Thymus (tissue), 11 donors: ENCODE measurements around the gene CCNL2. TPM values are rescaled to one million over a fixed set of nuclear protein-coding genes. Genes with fewer than 3 reads are reported as not detected.

ENCODE experiments used
- DNase-seq, 9 donors: peaks; one replicate each; pipeline ENCODE4 v3.0.0-alpha.2; 2013; ENCODE audit warnings: low spot score in 9 of 9, low read depth in 6 of 9, missing footprints in 1 of 9
- H3K27ac ChIP-seq, 2 donors: one replicate each; pipeline ENCODE4 v1.5.1; 2013; ENCODE audit warnings: control low read depth in 1 of 2, low read depth in 1 of 2, low read length in 1 of 2, mild to moderate bottlenecking in 1 of 2, moderate library complexity in 1 of 2
- H3K27me3 ChIP-seq, 2 donors: one replicate each; pipeline ENCODE4 v1.5.1; 2013; ENCODE audit warnings: low read length in 1 of 2; ENCODE audit not compliant: control insufficient read depth in 2 of 2, insufficient read depth in 1 of 2
- H3K36me3 ChIP-seq, 2 donors: one replicate each; pipeline ENCODE4 v1.5.1; 2013; ENCODE audit warnings: low read length in 1 of 2, mild to moderate bottlenecking in 1 of 2, moderate library complexity in 1 of 2; ENCODE audit not compliant: control insufficient read depth in 2 of 2, insufficient read depth in 2 of 2
- H3K4me1 ChIP-seq, 2 donors: one replicate each; pipeline ENCODE4 v1.5.1; 2013; ENCODE audit warnings: low read length in 2 of 2; ENCODE audit not compliant: control insufficient read depth in 2 of 2, insufficient read depth in 2 of 2
- H3K4me3 ChIP-seq, 2 donors: one replicate each; pipeline ENCODE4 v1.5.1; 2013; ENCODE audit warnings: low read length in 2 of 2, control low read depth in 1 of 2, mild to moderate bottlenecking in 1 of 2
- H3K9me3 ChIP-seq, 2 donors: one replicate each; pipeline ENCODE4 v1.5.1; 2013; ENCODE audit warnings: low read length in 1 of 2, mild to moderate bottlenecking in 1 of 2; ENCODE audit not compliant: control insufficient read depth in 2 of 2, insufficient read depth in 1 of 2
- WGBS: extraction: QIAGEN DNeasy Blood & Tissue Kit; methylation state at CpG from one replicate; pipeline ENCODE4 v1.1.7; 2013; 5-methylcytosine and 5-hydroxymethylcytosine counted together
- polyA plus RNA-seq: library from polyadenylated mRNA; stranded (reverse); fragments of 200-250 nt; gene quantifications from one replicate; pipeline ENCODE4 v1.2.3, GENCODE V29; 2013
- total RNA-seq: library from RNA; stranded (reverse); fragments of 120-200 nt; gene quantifications from one replicate; pipeline ENCODE4 v1.2.4, GENCODE V29; 2013
- donor health status: healthy.

CCNL2 gene
- total and polyA plus RNA-seq, 2 donors: 73.8 to 340 TPM

GRCh38 chr1:1423245-1423597 is 24.1 kb upstream of the CCNL2 start:
- 89% methylated on average over 7 of the region's 7 CpGs for WGBS
- Histone ChIP-seq H3K4me3 (no peak overlapping the region), H3K36me3 (no peaks in the 10 kb centered on the region), H3K4me1 (peaks cover 8 to 33% of the 10 kb centered on the region in 2 donors), H3K9me3 (peaks cover under 1 to 3% of the 10 kb centered on the region in 2 donors), H3K27me3 (peaks cover 24 to 71% of the 10 kb centered on the region in 2 donors), H3K27ac (no peak overlapping the region)
- no peak for DNase-seq

DNA sequence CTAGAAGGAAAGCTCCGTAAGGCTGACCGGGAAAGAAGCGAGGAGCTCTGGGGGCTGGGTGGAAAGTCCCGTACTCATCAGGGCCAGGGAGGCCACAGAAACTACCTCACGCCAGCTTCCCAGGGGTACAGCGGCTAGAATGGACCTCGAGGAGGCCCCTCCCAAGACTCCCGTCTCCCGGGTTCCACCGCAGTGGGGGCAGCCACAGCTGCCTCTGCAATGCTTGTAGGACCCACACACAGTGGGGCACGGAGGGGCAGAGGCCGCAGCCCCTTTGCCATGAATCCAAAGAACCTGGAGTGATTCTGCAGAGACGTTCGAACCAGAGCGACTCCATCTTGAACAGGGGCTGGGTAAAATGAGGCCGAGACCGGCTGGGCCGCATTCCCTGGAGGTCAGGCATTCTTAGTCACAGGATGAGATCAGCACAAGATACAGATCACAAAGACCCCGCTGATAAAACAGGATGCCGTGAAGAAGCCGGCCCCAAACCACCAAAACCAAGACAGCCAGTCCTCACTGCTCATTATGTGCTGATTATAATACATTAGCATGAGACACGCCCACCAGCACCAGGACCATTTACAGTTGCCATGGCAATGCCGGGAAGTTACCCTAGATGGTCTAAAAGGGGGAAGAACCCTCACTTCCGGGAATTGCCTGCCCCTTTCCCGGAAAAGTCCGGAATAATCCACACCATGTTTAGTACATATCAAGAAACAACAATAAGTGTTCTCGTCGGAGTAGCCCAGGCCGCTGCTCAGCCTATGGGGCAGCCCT is 23.5 kb upstream of the CCNL2 start:
- WGBS: 71% methylated on average over 29 of the region's 29 CpGs
- H3K27ac ChIP-seq: no peak overlapping the region
- H3K27me3 ChIP-seq: peaks cover 24 to 72% of the 10 kb centered on the region in 2 donors
- H3K4me3 ChIP-seq: no peak overlapping the region
- peaks cover 8 to 33% of the 10 kb centered on the region in 2 donors for H3K4me1 ChIP-seq
- H3K36me3 ChIP-seq: no peaks in the 10 kb centered on the region
- DNase-seq: no peak
- no peaks in the 10 kb centered on the region for H3K9me3 ChIP-seq

- DNase-seq: no peak
- H3K9me3 ChIP-seq: no peaks in the 10 kb centered on the region
- peaks cover 24 to 70% of the 10 kb centered on the region in 2 donors for H3K27me3 ChIP-seq
- no peaks in the 10 kb centered on the region for H3K36me3 ChIP-seq
- H3K4me1 ChIP-seq: peaks cover 7 to 32% of the 10 kb centered on the region in 2 donors
- WGBS: 94% methylated on average over 7 of the region's 7 CpGs
- H3K27ac ChIP-seq: peak overlapping the region in 1 of 2 donors; percentile 25
- no peak overlapping the region for H3K4me3 ChIP-seq
Observed at GRCh38 chr1:1421907-1422464, 22.9 kb upstream of the CCNL2 start.

DNA sequence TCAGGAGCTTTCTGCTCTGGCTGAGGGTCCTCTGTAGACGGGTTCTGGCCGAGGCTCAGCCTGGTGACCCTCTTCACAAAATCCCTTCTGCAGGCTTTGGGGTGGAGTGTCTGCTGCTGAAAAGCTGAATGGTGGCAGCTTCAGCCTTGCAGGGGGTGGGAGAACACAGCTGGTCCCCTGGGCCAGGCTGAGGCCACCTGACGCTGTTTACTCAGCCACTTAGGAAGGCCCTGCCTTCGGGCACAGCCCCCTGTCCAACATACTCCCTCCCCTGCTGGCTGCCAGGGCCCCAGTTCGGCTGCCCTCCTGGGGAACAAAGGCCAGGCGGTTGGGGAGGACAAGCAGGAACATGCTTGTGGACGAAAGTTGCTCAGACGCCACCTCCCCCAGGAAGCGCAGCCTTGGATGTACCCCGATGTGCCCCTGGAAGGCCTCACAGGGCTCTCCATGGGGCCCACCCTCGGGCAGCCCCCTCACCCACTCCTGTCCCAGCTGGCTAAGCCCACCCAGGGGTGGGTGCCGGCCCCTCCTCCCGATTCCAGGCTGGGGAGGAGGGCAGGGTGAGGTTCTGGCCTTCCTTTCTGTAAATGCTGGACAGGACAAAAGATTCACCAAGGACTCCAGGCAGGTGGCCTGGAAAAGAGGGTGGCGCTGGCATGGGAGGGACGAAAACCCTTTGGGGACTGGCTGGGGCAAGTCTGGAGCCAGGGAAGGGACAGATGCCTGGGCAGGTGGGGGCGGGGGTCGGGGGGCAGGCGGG is 22.2 kb upstream of the CCNL2 start, which contains the start of gene ANKRD65:
TSS of gene ANKRD65 (minus strand) at position 130 of the 760 bp plus-strand sequence. CDS start 271 bp downstream, outside the sequence.
- DNase-seq: no peak
- Histone ChIP-seq H3K4me3 (no peak within 1 kb of the TSS), H3K4me1 (peaks cover under 1 to 25% of the 10 kb centered on the region in 2 donors), H3K27ac (peak within 1 kb of the TSS; percentile 25 to 37), H3K36me3 (no peaks in the 10 kb centered on the region), H3K9me3 (no peaks in the 10 kb centered on the region), H3K27me3 (peaks cover 24 to 63% of the 10 kb centered on the region in 2 donors)
- WGBS: 87% methylated on average over 18 of the region's 18 CpGs

DNA sequence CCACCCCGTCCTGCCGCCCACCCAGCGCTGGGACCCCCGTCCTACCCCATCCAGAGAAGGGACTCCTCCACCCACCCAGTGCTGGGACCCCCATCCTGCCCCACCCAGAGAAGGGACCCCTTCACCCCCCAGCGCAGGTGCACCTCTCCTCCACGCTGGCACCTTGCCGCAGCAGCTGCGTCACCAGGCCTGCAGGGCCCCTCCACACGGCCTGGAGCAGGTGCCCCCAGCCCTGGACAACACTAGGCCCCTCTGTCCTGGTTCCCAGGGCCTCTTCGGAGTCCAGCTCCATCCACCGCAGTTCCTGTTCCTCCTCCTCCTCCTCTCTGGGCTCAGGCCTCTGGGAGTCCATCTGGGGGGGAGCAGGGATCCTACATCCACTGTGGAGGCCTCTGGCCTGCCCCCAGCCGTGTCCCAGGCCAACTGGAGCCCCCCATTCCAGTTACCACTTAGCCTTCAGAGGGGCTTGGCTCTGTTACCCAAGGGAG is 21.6 kb upstream of the CCNL2 start:
- Histone ChIP-seq H3K4me3 (no peak overlapping the region), H3K27me3 (peaks cover 24 to 59% of the 10 kb centered on the region in 2 donors), H3K4me1 (peaks cover 0 to 20% of the 10 kb centered on the region in 2 donors), H3K27ac (no peak overlapping the region), H3K9me3 (no peaks in the 10 kb centered on the region), H3K36me3 (no peaks in the 10 kb centered on the region)
- 86% methylated on average over 12 of the region's 12 CpGs for WGBS
- no peak for DNase-seq

GRCh38 chr1:1419813-1420653 is 20.9 kb upstream of the CCNL2 start:
- no peaks in the 10 kb centered on the region for H3K36me3 ChIP-seq
- no peak overlapping the region for H3K27ac ChIP-seq
- H3K4me1 ChIP-seq: peaks cover 0 to 16% of the 10 kb centered on the region in 2 donors
- H3K9me3 ChIP-seq: no peaks in the 10 kb centered on the region
- WGBS: 33% methylated on average over 112 of the region's 112 CpGs
- peaks cover 24 to 56% of the 10 kb centered on the region in 2 donors for H3K27me3 ChIP-seq
- peak overlapping the region in 1 of 2 donors; percentile 23 for H3K4me3 ChIP-seq
- DNase-seq: no peak

DNA sequence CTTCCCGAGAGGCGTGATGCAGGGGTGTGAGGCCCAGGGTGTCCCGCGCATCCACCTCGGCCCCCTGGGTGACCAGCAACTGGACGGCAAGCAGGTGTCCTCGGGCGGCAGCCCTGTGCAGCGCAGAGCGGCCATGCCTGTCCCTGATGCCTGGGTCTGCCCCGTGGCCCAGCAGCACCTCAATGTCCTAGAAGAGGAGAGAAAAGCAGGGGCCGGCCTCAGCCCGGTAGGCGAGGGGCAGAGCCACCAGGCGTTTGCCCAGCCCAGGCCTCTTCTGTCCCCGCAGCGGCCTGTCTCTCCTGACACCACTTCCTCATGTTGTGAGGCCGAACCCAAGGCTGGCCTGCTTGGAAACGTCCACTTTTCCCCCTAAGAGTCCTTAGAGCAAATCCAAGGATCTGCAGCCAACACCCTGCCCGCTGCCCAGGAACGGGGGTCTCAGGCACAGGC is 20.3 kb upstream of the CCNL2 start:
- no peak for DNase-seq
- H3K27ac ChIP-seq: no peak overlapping the region
- WGBS: 97% methylated on average over 21 of the region's 21 CpGs
- H3K27me3 ChIP-seq: peaks cover 24 to 51% of the 10 kb centered on the region in 2 donors
- H3K4me3 ChIP-seq: no peak overlapping the region
- H3K36me3 ChIP-seq: no peaks in the 10 kb centered on the region
- H3K9me3 ChIP-seq: no peaks in the 10 kb centered on the region
- H3K4me1 ChIP-seq: peaks cover 0 to 16% of the 10 kb centered on the region in 2 donors
